ENCODE data around the gene DAND5.

DNA sequence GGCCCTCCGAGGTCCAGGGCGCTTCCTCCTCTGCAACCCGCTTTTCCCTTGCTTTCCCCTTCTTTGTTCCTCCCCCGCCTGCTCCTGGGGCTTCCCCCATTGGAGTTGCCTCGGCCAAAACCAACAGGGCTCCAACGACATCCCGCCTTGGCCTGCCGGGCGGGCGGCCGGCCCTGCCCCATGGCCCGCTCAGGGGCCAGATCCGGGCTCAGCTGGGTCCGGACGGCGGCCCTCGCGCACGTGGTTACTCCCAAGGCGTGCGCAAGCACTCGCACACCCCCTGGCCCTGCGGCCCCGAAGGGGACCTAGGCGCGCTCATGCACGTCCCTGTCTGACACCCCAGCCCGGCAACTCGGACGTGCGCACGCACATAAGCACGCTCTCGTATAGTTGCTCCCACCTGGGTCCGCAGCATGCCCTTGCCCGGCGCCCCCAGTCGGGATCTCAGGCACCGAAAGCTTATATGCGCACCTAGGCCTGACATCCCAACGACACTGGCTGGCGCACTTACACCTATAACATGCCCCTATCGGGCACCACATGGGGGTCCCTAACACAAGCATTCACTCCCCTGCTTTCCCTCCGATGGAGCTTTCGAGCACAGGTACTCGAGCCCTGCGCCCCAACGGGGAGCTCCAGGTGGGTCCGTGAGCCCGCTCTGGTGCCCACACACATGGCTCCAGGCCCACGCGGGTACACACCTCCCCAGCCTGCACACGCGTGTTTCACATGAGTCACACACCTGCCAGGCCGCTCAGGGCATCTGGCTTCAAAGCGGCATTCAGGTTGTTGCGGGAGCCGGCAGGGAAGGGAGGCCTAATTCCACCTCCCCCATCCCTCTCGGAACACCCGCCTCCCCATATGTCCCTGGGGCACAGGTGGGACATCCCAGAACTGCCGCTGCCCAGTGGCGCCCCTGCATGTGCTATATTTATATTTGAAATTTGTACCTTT, 40.9 kb downstream of the DAND5 start:
- TF ChIP-seq, protein P1, sequence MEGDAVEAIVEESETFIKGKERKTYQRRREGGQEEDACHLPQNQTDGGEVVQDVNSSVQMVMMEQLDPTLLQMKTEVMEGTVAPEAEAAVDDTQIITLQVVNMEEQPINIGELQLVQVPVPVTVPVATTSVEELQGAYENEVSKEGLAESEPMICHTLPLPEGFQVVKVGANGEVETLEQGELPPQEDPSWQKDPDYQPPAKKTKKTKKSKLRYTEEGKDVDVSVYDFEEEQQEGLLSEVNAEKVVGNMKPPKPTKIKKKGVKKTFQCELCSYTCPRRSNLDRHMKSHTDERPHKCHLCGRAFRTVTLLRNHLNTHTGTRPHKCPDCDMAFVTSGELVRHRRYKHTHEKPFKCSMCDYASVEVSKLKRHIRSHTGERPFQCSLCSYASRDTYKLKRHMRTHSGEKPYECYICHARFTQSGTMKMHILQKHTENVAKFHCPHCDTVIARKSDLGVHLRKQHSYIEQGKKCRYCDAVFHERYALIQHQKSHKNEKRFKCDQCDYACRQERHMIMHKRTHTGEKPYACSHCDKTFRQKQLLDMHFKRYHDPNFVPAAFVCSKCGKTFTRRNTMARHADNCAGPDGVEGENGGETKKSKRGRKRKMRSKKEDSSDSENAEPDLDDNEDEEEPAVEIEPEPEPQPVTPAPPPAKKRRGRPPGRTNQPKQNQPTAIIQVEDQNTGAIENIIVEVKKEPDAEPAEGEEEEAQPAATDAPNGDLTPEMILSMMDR (IDR thresholded peaks at IDR 0.05), result no peak
- no peak for TF ChIP-seq ZFX (IDR thresholded peaks at IDR 0.05; ENCODE audit: borderline replicate concordance)
